NCI-H1930 (cell line): Measurements from ENCODE around the gene LGR4.

Experiments used
- DNase-seq, 2 experiments: peaks; one replicate each; lab custom pipeline; 2025; lab: John Stamatoyannopoulos, UW

LGR4 gene

DNA sequence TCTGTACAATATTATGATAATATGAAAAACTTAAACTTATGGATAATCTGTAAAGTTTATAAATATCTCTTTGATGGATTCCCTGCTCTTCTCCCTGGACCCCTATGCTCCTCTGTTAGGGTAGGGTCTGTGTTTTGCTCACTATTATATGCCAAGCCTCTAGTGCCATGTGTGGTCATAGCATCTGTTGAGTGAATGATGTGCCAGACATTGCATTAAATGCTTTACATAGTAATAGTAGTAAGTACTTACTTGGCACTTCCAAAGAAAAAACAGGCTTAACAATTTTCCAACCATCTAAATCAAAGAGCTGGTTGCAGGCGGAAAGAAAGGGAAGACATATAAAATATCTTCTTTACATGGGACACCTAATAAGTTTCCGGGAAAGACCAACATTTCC is 46.8 kb downstream of the LGR4 start:
- no peak for DNase-seq

DNA sequence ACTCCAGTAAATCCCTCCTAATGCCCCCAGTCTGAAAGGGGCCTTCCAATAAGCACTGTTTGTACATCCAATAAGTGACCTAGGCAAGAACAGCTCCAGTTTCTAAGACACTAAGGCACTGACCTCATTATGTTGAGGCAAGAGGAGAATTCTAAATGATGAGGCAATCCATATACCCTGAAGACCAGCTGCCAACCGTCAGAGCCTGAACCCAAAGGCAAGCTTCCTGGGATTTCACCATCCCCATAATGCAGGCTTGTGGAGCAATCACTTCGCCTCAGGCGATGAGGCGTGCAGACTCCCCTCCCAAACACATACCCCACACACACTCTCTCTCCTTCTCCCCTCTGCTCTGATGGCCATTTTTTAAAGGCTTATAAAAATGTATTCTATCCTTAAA is 49.5 kb downstream of the LGR4 start:
- DNase-seq: peak; percentile 67 to 70

DNA sequence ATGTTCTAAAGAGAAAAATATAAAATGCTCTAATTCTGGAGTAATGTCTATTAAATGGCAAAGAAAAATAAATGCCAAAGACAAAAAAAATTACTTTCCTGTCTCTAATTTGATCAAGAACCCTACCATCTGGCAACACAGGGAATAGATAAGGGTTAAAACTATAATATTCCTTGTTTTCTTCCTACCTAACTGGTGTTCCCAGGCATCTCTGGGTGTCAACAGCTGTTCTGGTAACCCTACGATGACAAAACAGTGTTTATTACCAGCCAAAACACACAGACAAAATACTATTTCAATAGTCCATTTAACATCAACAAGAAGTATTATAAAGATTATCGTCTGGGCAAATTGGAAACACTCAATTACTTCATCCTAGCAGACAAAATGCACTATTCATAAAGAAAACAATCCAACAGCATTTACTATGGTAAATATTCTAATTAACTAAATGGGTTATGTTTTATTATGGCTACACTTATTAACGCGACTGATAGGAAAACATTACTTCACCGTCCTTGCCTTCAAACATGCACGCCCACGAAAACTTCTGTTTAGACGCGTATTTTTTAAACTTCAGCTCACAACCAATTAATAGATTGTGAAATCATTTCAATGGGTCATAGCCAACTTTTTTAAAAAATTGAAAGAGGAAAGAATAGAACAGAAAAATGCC is 50.6 kb downstream of the LGR4 start:
- peak; percentile 68 to 78 for DNase-seq

DNA sequence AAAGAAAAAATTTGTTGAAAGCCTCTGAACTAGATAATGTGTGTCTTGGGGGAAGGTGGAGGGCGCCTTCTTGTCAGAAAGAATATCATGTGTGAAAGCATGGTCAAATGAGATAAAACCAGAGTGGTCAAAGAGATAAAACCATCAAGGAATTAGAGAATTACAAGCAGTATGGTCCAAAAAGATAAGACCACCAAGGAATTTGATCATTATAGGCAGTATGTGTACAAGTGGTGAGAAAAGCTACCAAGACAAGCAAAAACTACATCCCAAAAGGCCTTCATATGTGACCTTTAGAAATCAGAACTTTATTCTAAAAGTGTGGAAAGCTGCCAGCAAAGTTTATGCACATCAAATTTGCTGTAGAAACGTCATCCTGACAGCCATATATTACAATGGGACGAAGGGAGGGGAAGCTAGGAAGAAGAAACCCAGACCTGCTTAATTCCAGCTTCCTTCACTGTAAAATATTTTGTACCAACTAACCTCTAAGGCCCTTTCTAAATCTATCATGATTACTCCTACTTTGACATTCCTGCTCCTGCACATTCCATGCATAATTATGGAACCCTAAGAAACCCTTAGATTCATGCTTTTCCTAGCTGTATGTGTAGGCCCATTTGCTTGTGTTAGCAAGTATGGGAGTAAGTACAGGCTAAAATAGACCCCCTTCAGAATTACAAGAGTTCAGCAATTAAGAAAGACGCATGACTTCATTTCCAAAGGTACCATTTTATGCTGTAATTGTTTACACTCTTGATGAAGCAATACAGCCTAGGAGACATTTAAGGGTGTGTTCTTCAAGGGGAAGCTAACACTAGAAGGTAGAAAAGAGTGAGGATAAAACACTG is 51.6 kb downstream of the LGR4 start:
- no peak for DNase-seq

DNA sequence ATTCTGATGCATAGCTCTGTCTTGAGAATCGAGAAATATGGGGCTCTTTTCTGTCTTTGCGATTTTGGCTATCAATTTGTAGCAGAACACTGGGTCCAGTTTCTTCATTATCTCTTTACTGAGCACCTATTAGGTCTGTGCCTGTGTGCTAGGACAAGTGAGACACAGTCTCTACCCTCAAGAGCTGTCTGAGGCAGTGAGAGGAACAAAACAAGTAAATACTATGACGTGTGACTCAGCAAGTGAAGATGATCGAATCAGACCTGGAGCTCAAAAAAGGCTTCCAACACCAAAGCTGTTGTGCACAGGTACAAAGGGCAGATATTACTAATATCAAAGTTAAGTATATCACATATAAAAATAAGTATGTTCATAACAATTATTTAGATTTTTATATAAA is 52.4 kb downstream of the LGR4 start:
- no peak for DNase-seq

DNA sequence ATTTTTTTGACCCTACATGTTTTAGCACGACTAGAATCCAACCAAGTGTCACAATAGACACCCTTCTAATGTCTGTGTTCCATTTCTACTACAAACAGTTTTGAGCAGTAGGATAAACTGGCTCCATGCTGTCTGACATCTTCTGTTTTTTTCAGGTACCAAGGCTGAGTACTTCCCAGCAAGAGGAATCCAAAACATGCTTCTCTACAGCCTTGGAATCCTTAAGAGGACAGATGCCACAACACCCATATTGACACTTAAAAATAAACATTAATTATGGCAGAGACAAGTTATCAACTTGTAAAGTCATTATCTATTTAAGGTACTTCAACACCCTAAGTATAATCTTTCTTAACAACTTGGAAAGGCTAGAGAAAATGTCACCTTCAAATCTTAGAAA is 54.2 kb downstream of the LGR4 start:
- DNase-seq: no peak

DNA sequence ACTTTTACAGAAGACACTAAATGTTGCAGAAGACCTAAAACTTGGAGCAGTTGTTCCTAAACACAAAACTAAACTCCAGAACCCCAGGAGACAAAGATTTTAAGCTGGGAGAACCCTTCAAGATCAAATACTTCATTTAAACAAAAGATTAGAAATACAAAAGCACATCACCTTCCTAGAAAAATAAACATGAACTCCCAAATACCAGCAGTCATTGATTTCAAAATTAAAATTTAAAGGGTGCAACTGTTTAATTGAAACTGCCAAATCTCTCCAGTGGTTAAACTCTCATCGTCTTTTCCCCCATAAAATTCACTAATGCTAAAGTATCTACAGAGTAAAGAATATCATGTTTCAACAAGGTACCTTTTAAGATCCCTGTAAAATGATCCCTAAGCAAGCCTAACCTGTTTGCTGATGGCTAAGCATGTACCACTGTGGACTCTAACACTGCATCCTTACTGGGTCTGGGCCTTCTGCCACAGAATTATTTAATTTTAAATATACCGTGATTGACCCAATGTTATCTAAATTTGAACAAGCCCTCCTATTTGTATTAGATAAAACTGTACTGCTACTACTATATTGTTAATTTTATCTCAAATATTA is 55.9 kb downstream of the LGR4 start:
- peak in 1 of 2 experiments; percentile 27 for DNase-seq

DNA sequence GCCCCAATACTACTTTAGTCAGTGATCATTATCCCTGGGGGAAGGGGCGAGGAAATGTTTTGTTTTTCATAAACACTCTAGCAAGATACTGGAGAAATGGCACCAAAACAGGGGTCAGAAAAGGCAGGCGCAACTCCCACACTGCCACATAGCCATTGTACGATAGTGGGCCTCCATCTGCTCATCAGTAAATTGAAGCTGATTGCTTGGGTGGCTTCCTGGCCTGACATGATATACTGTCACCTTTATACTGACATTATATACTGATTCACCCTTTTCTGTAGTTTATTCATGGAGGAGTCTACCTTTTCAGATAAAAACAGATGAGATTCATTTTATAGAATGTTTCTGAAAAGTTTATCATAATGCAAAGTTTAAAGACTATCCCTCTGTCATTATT is 57.9 kb downstream of the LGR4 start:
- peak; percentile 23 to 35 for DNase-seq

DNA sequence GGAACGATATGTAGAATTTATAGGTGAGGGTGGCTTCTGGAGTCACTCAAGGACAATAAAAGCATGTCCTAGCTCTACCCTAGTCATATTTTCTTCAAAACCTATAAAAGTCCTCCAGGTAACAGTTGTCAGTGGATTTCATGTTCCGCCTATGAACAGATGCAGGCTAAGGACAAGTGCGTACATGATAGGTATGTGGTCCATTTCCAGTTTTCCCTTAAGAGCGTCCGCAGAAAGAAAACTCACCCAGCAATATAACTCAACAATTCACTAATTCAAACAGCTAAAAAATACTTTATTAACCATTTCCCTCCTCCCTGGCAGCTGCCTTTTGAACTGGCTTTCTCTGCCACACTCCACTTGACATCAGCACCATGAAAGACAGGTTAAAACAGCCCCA is 59.4 kb downstream of the LGR4 start:
- no peak for DNase-seq

DNA sequence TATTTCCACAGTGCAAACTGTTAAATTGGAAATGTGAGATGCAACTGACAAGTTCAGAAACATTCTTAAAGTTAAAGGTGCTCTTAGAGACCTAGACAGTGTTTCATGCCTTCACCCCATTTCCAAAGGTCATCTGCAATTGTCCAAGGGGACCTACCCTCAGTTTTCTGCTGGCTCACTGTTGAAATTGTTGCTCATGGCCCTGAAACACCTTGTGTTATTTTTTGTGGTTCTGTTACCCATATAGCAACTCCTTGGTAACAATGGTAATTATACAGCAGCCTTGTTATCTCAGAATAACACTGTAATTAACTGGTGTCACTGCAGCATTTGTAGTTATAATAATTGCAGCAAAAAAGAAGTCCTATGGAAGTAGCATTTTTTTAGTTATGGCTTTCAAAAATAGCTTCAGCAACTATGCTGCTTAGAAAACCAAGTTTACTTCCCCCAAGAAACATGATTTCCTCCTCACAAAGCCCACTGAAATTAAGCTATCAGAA is 60.3 kb downstream of the LGR4 start:
- DNase-seq: no peak

DNA sequence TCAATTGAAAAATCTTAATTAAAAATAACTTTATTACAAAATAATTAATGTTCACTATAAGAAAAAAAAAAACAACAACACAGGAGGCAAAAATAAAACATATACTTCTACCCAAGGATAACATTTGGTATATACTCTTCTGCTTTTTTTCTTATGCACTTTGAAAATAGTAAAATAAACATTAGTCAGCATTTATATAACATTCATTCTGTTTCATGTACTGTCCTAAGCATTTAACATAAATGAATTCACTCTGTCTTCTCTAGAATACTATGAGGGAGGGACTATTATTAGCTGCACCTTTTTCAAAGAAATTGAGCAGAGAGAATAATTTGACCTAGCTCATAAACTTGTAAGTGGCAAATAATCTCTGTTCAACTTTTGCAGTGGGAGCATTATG is 61.3 kb downstream of the LGR4 start:
- DNase-seq: no peak

DNA sequence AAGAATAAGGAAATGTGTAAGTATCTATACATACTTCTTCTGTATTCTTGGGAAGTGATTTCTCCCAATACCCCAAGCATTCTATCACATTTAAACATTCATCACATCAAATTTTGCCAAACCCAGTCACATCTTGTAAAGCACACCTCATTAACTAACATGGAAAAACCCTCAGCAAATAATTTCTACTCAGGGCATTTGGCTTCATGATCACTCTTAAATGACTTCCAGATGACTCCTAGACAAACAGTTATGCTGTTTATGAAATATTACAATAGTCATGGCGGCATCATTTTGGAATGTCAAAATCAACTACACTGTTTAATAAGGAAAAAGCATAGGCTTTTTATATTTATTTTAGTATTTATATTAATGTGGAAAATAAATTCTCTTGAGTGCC is 62.3 kb downstream of the LGR4 start:
- no peak for DNase-seq

DNA sequence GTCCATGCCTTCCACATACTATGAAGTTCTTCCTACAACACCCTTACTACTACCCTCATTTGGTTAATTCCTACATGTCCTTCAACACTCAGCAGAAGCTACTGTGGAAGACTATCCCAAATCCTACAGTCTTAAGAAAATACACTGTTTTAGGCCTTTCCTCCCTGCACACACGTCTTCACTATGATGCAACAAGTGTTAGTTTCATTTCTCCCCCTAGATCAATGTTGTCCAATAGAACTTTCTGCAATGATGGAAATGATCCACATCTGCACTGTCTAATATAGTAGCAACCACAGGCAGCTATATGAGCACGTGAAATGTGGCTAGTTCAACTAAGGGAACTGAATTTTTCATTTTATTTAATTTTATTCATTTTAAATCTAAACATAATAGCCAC is 62.8 kb downstream of the LGR4 start:
- no peak for DNase-seq

DNA sequence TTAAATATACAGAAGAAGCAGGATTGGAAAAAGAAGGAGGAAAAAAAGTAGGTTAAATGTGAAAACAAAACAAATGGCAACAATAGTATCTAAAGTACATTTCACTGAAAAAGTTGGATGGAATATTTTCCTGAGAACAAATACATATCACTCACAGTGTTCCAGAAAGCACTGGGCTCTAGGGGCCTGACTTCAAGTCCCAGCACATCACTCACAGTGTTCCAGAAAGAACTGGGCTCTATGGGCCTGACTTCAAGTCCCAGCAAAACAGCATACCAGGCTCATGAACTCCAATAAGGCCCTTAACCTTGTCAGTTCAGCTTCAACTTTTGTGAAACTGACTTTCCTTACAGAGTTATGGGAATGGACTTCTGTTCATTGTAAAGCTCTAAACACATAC is 63.5 kb downstream of the LGR4 start:
- no peak for DNase-seq

DNA sequence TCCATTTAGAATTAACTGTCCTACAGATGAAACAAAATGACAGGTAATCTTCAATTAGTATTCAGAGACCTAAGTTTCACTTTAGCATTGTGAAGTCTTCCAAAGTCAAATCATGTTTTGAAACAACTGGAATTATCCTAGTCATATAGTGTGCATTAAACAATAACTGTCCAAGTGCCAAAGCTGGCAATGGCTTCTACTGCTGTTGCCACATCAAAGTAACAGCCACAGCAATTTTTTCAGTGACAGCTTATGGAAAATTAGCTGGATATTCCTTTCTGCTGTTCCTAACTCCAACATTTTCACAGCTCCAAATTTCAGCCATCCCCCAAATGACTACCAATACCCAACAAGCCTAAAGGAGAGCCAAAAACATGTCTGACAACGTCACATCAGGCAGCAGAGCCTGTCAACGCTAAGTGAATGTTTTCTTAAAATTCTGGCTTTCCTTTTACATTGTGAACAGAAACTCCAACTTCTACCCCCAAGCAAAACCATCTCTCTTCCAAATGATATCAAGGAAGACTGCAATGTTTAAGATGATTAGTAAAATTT is 64.3 kb downstream of the LGR4 start:
- no peak for DNase-seq

DNA sequence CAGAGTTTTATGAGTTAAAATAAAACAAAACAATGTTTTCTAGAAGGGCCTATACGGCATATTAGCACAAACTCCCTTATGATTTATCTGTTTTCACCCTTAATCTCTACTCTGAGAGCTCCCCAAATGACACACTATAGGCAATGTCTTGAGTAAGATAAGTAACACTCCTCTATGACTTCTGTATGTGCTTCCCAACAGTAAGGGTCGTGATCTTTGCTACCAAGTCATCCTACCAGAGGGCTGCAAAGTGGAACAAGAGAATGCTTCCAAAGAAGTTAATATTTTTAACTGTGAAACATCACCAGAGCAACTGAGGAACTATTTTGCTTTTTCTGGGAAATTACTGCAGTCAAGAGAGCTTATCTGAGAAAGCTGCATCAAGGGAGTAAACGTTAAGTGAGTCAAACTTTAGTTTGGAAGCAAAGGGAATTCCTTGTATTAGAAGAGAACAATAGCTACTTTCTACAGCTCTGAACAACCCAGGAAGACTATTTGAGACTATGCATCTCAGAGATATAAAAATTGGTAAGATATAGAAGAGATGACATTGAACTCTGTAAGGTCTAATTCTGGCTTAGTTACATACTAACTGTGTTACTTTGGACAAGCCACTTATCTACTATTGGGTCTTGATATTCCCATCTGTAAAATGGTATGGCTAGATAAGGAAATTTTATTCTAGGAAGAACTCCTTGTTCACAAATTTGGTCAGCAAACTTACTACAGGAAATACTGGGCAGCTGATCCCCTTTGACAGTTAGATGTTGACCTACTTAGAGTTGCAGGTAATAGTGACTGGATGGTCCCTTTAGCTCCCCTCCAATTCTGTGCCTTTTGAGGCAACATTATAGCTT is 65.9 kb downstream of the LGR4 start:
- DNase-seq: no peak

DNA sequence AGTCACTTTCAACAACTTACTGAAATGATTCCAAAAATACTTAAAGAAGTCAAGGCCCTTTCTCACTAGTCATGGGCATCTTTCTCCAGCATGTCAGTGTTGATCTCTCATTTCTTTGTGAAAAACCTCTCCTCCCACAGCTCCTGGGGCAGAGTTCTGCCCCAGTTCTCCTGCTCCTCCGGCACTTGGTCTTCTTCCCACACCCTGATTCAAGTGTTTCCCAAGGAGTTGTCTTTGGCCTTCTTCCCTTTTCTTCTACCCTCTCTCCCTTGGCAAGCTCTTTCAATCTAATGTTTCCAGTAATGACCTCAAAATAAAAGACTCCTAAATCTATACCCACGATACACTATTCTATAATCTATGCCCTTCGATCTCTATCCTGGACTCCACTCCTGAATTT is 67.5 kb downstream of the LGR4 start:
- DNase-seq: no peak

DNA sequence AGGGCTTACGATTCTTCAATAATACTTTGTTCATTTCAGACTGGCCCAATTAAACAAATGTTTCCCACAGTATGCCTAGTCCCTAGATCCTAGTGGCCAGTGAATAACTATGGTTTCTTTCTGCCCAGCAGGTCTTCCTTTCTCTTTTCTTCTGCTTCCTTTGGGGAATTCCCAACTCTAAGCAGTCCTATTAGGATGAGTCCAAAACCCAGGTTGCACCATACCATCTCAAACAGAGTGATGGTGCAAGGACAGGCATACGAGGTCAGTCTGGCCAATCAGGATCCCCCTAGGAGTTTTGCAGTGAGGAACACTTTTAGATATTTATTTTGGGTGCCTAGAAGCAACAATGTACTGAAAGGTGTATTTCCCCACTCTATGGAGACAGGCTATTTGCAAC is 68.2 kb downstream of the LGR4 start:
- no peak for DNase-seq

DNA sequence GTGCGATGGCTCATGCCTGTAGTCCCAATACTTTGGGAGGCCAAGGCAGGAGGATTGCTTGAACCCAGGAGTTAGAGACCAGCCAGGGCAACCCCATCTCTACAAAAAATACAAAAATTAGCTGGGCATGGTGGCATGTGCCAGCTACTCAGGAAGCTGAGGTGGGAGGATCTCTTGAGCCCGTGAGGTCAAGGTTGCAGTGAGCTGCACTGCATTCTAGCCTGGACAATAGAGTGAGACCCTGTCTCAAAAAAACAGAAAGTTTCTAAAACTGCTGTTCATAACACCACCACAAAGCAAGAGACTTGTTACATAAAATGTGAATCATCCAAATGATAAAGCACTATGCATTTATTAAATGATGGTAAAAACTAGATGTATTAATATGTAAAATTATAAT is 69.4 kb downstream of the LGR4 start:
- no peak for DNase-seq

DNA sequence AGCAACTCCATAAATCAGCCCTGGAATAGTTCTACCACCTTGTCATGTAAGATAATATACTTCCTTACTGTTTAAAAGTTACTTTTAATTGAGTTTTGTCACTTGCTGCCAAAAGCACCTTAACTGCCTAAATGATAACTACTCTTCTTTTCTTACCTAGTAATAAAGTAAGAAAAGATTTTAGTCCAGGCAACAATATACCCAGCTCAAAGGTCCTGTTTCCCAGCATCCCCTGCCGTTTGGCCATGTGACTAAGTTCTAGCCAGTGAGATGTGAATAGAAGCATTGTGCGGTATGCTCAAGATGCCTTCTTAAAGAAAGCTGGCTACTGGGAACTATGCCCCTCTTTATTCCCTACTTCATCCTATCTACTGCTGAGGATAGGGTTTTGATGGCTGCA is 70.1 kb downstream of the LGR4 start:
- DNase-seq: no peak

DNA sequence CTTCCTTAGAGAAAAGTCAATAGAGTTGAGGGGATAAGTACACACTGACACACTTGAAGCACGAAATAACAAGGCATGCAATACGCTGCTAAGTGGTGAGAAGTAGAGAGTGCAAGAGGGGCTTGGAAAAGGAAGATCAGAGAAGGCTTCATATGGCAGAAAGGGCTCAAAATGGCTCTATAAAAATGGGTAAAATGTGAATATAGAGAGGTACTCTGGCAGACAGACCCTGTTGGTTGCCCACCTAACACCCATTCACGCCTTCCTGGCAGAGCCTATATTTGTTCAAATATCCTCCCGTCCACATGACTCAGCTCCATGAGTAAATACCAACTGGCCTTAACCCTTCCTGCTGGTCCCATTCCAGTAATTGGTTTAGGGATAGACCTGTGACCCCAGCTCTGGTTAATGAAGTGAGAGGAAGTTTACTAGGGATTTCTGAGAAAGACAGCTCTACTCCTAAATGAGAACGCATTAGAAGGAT is 70.7 kb downstream of the LGR4 start:
- DNase-seq: no peak
